PFSK-1 (cell line): ENCODE results near the gene NUPR1.

Experiments used
- FOXP2 ChIP-seq: optimal IDR thresholded peaks from 2 replicates; pipeline ENCODE3; 2011; ENCODE audit warnings: borderline replicate concordance, control low read depth, inconsistent platforms; ENCODE audit not compliant: insufficient read depth; ENCODE audit errors: extremely low read length, extremely low read depth
- POLR2AphosphoS5 ChIP-seq: IDR thresholded peaks from 2 replicates; pipeline ENCODE4 v1.6.1; 2012; ENCODE audit warnings: low read depth, mild to moderate bottlenecking, control low read depth, low read length, moderate library complexity
- REST ChIP-seq, 2 experiments: IDR thresholded peaks; 2 replicates each; pipeline versions ENCODE4 v1.6.1 to v1.8.0; 2011 to 2012; ENCODE audit warnings: low read depth in 2 of 2, low read length in 2 of 2, control low read depth in 1 of 2, inconsistent platforms in 1 of 2, mild to moderate bottlenecking in 1 of 2, moderate library complexity in 1 of 2; ENCODE audit not compliant: insufficient read depth in 1 of 2
- SIN3A ChIP-seq: IDR thresholded peaks from 2 replicates; pipeline ENCODE4 v1.6.1; 2012; ENCODE audit warnings: mild to moderate bottlenecking, low read length, moderate library complexity, borderline replicate concordance; ENCODE audit not compliant: insufficient read depth
- TAF1 ChIP-seq: IDR thresholded peaks from 2 replicates; pipeline ENCODE4 v1.6.1; 2012; ENCODE audit warnings: low read length, control low read depth, borderline replicate concordance; ENCODE audit not compliant: insufficient read depth

Gene NUPR1

GRCh38 chr16:28528463-28528867, 10.3 kb downstream of the NUPR1 start:
- TF ChIP-seq POLR2AphosphoS5 = no peak

GRCh38 chr16:28527985-28528384, 10.8 kb downstream of the NUPR1 start:
- TF ChIP-seq TAF1 = no peak
- no peak for TF ChIP-seq FOXP2

GRCh38 chr16:28526201-28527099, 12.3 kb downstream of the NUPR1 start:
- TF ChIP-seq POLR2AphosphoS5 = no peak
- TF ChIP-seq REST (IDR thresholded peaks at IDR 0.05; ENCODE audit: insufficient read depth in 1 of 2, low read depth in 2 of 2, low read length in 2 of 2) = no peak
- no peak for TF ChIP-seq TAF1
- TF ChIP-seq SIN3A = no peak
- TF ChIP-seq FOXP2 = no peak

DNA sequence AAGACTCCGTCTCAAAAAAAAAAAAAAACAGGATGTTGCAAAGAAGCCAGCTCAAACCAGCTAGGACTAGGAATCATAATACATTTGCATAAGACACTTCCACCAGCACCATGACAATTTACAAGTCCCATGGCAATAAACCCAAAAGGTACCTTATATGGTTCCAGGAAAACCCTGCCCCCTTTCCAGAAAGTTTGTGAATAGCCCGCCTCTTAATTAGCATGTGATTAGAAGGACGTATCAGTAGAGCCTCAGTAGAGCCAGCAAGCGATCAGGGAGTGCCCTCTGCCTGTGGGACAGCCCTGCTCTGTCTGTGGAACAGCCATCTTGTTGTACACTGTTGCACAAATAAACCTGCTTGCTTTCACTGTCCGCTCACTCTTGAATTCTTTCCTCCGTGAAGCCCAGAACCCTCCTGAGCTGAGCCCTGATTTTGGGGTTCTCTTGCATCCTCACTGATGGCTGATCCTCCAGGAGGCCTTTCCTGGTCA, 14.0 kb downstream of the NUPR1 start:
- TF ChIP-seq REST (IDR thresholded peaks at IDR 0.05; ENCODE audit: insufficient read depth in 1 of 2, low read depth in 2 of 2, low read length in 2 of 2) (no peak), POLR2AphosphoS5 (no peak), FOXP2 (no peak)

DNA sequence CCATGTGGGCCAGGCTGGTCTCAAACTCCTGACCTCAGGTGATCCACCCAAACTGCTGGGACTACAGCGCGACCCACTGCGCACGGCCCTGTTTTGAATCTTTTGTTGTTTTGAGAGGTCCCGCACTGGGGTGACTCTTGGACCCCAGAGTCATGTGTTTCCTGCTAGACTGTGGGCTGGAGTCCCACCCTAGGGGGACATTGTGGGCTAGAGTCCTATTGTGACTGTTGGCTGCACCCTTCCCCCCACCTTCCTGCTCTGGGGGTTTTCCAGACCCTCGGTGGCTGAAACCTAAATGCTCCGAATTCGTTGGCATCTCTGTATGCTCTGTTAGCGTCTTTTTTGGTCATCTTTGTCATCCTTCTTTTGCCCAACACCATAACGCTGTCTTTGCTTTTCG, 16.0 kb downstream of the NUPR1 start:
- no peak for TF ChIP-seq SIN3A
- TF ChIP-seq TAF1 = no peak
- no peak for TF ChIP-seq POLR2AphosphoS5
- no peak for TF ChIP-seq FOXP2
- no peak for TF ChIP-seq REST (IDR thresholded peaks at IDR 0.05; ENCODE audit: insufficient read depth in 1 of 2, low read depth in 2 of 2, low read length in 2 of 2)

DNA sequence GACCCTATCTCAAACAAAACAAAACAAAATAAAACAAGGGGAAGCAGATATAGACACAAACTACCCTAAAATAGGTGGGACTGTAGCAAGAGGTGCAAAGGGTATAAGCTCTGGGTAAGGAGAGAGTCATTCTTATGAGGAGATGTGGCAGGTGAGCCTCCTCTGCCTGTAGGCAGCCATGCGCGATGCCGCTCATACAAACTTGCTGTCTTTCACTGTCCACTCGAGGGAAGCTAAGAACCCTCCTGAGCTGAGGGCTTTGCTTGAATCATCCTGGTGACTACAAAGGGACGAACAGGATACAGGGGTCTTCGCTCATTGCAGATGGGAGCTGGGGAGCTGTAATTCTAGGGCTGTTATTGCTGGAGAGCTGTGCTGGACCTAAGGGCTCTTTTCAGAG, 17.3 kb downstream of the NUPR1 start:
- TF ChIP-seq TAF1 (no peak), POLR2AphosphoS5 (no peak), FOXP2 (no peak), SIN3A (no peak), REST (IDR thresholded peaks at IDR 0.05; ENCODE audit: insufficient read depth in 1 of 2, low read depth in 2 of 2, low read length in 2 of 2) (no peak)
